Coronary artery (tissue), 2 donors: Measurements from ENCODE around the gene PTPRJ.

ENCODE experiments used
- DNase-seq: peaks from one replicate; pipeline ENCODE4 v3.0.0-alpha.2; 2017; ENCODE audit warnings: low spot score
- H3K27ac ChIP-seq, 2 donors: fragments of 200-600 bp; sonication (generic); one replicate each; pipeline ENCODE4 v1.5.1; 2016 to 2019
- H3K4me3 ChIP-seq: fragments of 200-600 bp; sonication (generic); 2 replicates; pipeline ENCODE4 v1.5.1; 2016; ENCODE audit warnings: mild to moderate bottlenecking, moderate library complexity
- TF ChIP-seq, protein P1 (sequence below): fragments of 200-600 bp; sonication (generic); IDR thresholded peaks from one replicate; pipeline ENCODE4 v1.5.1; 2019; ENCODE audit warnings: antibody characterized with exemption

The PTPRJ gene

DNA sequence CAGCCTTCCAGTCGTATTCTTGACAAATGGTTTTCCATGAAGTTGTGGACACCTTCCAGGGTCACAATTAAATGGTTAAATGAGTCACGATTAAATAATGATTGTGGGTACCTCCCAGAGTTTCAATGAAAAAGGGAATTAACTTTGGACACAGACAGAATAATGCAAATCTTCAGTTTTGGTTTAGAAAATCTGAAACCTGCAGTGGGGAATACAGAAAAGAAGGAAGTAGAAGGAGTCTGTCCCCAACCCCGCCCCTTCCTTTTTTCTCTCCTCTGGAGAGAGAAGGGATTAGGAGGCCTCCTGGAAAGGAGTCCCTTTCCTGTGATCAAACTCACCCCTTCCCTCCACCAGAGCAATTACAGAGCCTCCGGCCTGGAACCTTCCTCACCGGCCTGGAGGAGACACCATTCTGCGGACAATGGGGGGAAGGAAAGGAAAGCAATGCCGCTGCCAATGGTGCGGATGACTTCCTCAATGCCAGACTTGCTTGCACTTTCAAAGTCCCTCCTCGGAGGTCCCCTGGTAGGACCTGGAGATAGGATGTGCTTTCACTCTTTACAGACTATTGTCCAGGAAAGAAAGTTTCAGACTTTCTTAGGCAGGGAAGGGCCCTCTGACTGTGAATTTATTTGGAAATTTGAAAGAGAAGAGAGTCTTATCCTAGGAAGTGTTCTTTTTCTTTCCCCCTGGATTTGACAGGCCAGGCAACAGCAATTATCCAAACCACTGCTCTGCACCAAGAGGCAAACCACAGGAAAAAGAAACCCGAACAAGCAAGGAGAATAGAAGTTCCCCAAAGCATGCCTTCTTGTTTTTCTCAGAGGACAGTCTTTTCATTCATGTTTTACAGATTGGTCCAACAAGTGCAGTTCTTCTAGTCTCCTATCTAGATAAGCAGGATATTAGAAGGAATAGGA, 86.8 kb downstream of the PTPRJ start:
- no peak for DNase-seq
- peak overlapping the region in 1 of 2 donors; percentile 42 for H3K27ac ChIP-seq
- H3K4me3 ChIP-seq: peak overlapping the region; percentile 37
- TF ChIP-seq, protein P1, sequence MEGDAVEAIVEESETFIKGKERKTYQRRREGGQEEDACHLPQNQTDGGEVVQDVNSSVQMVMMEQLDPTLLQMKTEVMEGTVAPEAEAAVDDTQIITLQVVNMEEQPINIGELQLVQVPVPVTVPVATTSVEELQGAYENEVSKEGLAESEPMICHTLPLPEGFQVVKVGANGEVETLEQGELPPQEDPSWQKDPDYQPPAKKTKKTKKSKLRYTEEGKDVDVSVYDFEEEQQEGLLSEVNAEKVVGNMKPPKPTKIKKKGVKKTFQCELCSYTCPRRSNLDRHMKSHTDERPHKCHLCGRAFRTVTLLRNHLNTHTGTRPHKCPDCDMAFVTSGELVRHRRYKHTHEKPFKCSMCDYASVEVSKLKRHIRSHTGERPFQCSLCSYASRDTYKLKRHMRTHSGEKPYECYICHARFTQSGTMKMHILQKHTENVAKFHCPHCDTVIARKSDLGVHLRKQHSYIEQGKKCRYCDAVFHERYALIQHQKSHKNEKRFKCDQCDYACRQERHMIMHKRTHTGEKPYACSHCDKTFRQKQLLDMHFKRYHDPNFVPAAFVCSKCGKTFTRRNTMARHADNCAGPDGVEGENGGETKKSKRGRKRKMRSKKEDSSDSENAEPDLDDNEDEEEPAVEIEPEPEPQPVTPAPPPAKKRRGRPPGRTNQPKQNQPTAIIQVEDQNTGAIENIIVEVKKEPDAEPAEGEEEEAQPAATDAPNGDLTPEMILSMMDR: no peak

DNA sequence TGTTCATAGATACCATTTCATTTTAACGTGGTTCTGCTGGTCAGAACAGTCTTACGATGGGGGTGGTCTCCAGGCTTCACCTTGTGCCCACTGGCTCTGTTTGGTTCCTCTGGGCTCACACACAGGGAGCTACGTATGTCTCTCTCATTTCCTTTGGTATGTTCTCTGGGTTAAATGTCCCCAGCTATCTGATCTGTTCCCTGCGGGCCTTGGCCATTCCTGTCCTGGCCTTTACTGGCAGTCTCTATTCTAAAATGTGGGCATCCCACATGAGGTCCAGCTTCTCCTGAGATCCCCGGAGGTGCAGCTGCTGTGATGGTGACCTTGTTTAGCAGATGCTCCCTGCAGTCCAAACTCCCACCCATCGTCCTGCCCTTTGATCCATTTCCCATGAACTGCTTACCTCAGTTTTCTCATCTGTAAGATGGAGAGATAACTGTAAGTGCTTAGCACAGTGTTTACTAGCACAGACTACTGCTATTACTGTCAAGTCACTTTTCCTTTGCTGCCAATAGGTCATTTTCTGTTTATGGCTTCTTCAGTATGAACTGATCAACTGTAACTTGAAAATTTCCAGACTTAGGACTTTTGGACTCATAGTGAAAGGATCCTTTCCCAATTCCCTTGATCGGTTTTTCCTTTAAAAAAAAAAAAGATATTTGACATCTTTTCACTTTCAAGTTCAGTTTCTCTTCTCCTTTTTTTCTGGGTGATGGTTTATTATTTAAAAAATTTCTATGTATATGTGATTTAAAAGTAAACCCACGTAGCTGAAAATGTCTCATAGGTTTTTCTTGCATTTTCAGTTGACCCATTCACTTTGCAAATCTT, 92.9 kb downstream of the PTPRJ start:
- Histone ChIP-seq H3K4me3 (no peak overlapping the region), H3K27ac (no peak overlapping the region)
- DNase-seq: no peak
- TF ChIP-seq, protein P1: no peak

DNA sequence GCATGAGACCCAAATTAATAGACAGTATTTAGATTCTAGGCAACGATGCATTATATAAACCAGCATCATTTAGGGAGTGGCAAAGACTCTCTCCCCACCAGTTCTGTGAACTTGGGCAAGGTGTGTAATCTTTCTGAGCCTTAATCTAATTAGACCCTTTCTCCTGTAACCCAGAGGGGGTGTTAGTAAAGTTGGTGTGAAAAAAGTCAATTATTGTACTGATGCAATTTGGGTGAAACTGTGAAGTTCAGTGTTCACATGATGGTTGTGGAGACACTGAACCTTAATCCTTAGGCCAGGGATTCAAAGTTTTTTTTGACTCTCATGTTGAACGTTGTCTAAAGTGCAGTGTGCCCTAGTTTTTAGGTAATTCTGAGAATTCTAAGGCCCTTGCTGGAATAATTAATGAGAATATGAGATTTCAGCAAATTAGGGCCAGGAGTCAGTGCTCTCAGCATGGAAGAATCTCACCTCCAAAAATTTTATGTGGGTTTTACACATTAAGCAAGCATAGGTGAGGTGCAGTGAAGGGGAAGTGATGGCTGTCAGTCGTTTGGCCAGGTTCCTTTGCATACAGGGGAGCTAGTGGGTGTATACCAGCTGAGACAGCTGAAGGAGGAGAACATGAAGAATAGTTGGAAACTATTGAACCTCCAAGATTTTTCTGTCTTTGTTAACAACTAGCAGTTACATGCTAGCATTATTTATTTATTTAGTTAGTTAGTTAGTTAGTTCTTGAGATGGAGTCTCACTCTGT, 94.2 kb downstream of the PTPRJ start:
- no peak for DNase-seq
- no peak overlapping the region for H3K27ac ChIP-seq
- no peak overlapping the region for H3K4me3 ChIP-seq
- TF ChIP-seq, protein P1: no peak

DNA sequence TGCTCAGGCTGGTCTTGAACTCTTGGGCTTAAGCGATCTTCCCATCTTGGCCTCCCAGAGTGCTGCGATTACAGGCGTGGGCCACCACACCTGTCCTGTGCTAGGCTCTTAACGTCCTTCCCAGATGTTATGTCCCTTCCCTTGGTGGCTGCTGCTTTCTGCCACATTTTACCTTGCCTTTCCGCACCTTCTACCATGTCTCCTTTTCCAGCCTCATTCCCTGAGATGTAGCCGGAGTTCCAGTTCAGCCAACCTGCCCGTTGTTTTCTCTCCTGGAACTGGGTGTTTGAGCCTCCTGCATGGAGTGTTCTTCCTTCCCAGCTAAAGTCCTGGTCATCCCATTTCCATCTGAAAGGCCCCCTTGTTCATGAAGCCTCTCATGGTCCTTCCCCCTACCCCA, 95.3 kb downstream of the PTPRJ start:
- DNase-seq: no peak
- H3K27ac ChIP-seq: no peak overlapping the region
- no peak overlapping the region for H3K4me3 ChIP-seq
- TF ChIP-seq, protein P1: no peak

DNA sequence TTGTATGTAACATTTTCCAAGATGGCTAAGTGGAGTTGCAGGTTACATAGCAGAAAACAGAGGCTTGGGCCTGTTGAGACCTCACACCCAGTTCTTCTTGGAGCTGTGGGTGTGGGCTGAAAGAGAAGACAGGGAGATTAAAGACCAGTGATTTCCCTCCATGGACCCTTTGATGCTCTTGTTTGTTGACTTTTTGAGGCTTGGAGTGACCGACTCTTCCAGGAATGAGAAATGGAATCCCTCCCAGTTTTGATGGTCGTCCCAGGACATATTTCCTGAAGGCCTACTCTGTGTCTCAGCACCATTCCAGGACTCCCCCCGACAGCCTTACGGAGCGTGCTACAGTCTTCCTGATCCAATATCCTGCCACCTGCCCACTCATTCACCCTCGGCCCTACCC, 96.9 kb downstream of the PTPRJ start:
- no peak overlapping the region for H3K27ac ChIP-seq
- H3K4me3 ChIP-seq: no peak overlapping the region
- no peak for DNase-seq
- TF ChIP-seq, protein P1: no peak

DNA sequence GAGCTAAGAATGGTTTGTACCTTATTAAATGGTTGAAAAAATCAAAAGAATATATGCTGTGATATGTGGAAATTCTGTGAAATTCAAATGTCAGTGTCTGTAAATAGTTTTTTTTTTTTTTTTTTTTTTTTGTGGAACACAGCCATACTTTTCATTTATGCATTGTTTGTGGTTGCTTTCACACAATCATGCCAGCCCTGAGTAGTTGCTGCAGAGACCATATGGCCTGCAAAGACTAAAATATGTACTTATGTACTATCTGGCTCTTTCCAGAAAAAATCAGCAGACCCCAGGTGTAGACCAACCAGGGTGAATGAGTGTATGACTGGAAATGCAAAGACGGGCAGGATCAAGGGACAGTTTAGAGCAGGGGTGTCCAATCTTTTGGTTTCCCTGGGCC, 98.3 kb downstream of the PTPRJ start:
- TF ChIP-seq, protein P1: no peak
- DNase-seq: no peak
- no peak overlapping the region for H3K4me3 ChIP-seq
- H3K27ac ChIP-seq: no peak overlapping the region
